K562 (cell line): ENCODE measurements around the gene RNH1. TPM values are rescaled to one million over a fixed set of nuclear protein-coding genes. Genes with fewer than 3 reads are reported as not detected.

Experiments
- CBX2 ChIP-seq: fragments of 200-600 bp; sonication (generic); IDR thresholded peaks from one replicate; pipeline ENCODE4 v1.6.1; 2012; ENCODE audit warnings: mild to moderate bottlenecking, low read length, inconsistent platforms; ENCODE audit not compliant: insufficient read depth, poor library complexity, severe bottlenecking
- CBX3 ChIP-seq, 2 experiments: IDR thresholded peaks; 1 replicate in 1 of 2; 2 replicates in 1 of 2; pipeline ENCODE4 v1.6.1; 2012; ENCODE audit warnings: inconsistent platforms in 2 of 2, low read length in 2 of 2, borderline replicate concordance in 1 of 2, control low read depth in 1 of 2
- CEBPZ ChIP-seq: fragments of 150-350 bp; IDR thresholded peaks from 2 replicates; pipeline ENCODE4 v1.6.1; 2014; ENCODE audit warnings: low read depth, mild to moderate bottlenecking, low read length, borderline replicate concordance
- CXXC5 ChIP-seq: fragments of 250-450 bp; sonication (Bioruptor Pico); IDR thresholded peaks from 2 replicates; pipeline ENCODE4 v1.8.0; 2022; ENCODE audit warnings: inconsistent platforms, mild to moderate bottlenecking, moderate library complexity
- FOXM1 ChIP-seq, 2 experiments: fragments of 450-650 bp in 1 of 2; sonication (generic) in 1 of 2; formaldehyde crosslinking in 1 of 2; IDR thresholded peaks; 2 replicates each; pipeline versions ENCODE4 v1.6.1 to v1.9.0; 2017 to 2022; ENCODE audit warnings: low read depth in 2 of 2, mild to moderate bottlenecking in 2 of 2, missing genetic modification reagents in 1 of 2, moderate library complexity in 1 of 2
- GABPA ChIP-seq: fragments of 200-800 bp; sonication (Bioruptor generic); conservative IDR thresholded peaks from 2 replicates; pipeline ENCODE4 v1.6.1; 2016; ENCODE audit warnings: low read depth, missing genetic modification characterization, missing compliant biosample characterization
- HMGN3 ChIP-seq: IDR thresholded peaks from 2 replicates; pipeline ENCODE4 v1.6.1; 2011; ENCODE audit warnings: borderline replicate concordance, low read depth, mild to moderate bottlenecking, mixed read lengths, low read length; ENCODE audit not compliant: insufficient read length; ENCODE audit errors: extremely low read depth
- KLF6 ChIP-seq: fragments of 250-450 bp; sonication (Bioruptor Pico); IDR thresholded peaks from 2 replicates; pipeline ENCODE4 v1.4.0; 2020; ENCODE audit warnings: mild to moderate bottlenecking, moderate library complexity, borderline replicate concordance
- NCOR1 ChIP-seq: fragments of 450-650 bp; IDR thresholded peaks from 2 replicates; pipeline ENCODE4 v1.6.1; 2016; ENCODE audit warnings: mild to moderate bottlenecking, moderate library complexity
- NFIC ChIP-seq: fragments of 450-650 bp; IDR thresholded peaks from 2 replicates; pipeline ENCODE4 v1.6.1; 2017; ENCODE audit warnings: mild to moderate bottlenecking, inconsistent platforms
- NFIX ChIP-seq: fragments of 250-450 bp; sonication (Bioruptor Pico); IDR thresholded peaks from 2 replicates; pipeline ENCODE4 v1.4.0; 2020; ENCODE audit warnings: low read depth, mild to moderate bottlenecking, moderate library complexity
- RBFOX2 ChIP-seq: fragments of 200-400 bp; formaldehyde crosslinking; IDR thresholded peaks from 2 replicates; pipeline ENCODE4 v1.6.1; 2017; ENCODE audit warnings: low read depth, mild to moderate bottlenecking, low read length, moderate library complexity
- SMAD4 ChIP-seq: fragments of 250-450 bp; sonication (Bioruptor Pico); conservative IDR thresholded peaks from 2 replicates; pipeline ENCODE4 v1.8.0; 2021; ENCODE audit warnings: inconsistent platforms, mild to moderate bottlenecking, moderate library complexity
- SNAPC5 ChIP-seq: fragments of 250-450 bp; sonication (Bioruptor Pico); IDR thresholded peaks from 2 replicates; pipeline ENCODE4 v1.8.0; 2021; ENCODE audit warnings: moderate library complexity, mild to moderate bottlenecking, inconsistent platforms
- TAF1 ChIP-seq: IDR thresholded peaks from 2 replicates; pipeline ENCODE4 v1.6.1; 2011; ENCODE audit warnings: mild to moderate bottlenecking, low read length, moderate library complexity; ENCODE audit not compliant: insufficient read depth, control insufficient read depth, severe bottlenecking; ENCODE audit errors: extremely low read depth
- TEAD1 ChIP-seq, 2 experiments: fragments of 450-650 bp in 1 of 2; sonication (generic) in 1 of 2; formaldehyde crosslinking; IDR thresholded peaks; 2 replicates each; pipeline versions ENCODE4 v1.4.0 to v1.8.0; 2020 to 2022; ENCODE audit warnings: mild to moderate bottlenecking in 2 of 2, missing genetic modification reagents in 1 of 2
- ZBTB1 ChIP-seq: sonication (generic); formaldehyde crosslinking; IDR thresholded peaks from 2 replicates; pipeline ENCODE4 v1.8.1; 2023; ENCODE audit warnings: missing genetic modification reagents, low read depth, mild to moderate bottlenecking, borderline replicate concordance
- ZNF124 ChIP-seq: sonication (generic); formaldehyde crosslinking; IDR thresholded peaks from 2 replicates; pipeline ENCODE4 v1.8.1; 2022; ENCODE audit warnings: missing genetic modification reagents
- ZNF253 ChIP-seq: fragments of 250-450 bp; sonication (Bioruptor Pico); conservative IDR thresholded peaks from 2 replicates; pipeline ENCODE4 v1.6.1; 2021; ENCODE audit warnings: mild to moderate bottlenecking
- ZNF324 ChIP-seq: fragments of 250-450 bp; sonication (Bioruptor Pico); IDR thresholded peaks from 2 replicates; pipeline ENCODE4 v1.4.0; 2020; ENCODE audit warnings: mild to moderate bottlenecking
- ZNF584 ChIP-seq: fragments of 200-800 bp; sonication (Bioruptor generic); IDR thresholded peaks from 2 replicates; pipeline ENCODE4 v1.6.1; 2016; ENCODE audit warnings: low read depth, mild to moderate bottlenecking, missing genetic modification characterization, missing compliant biosample characterization
- polyA plus RNA-seq, 8 experiments: library from polyadenylated mRNA; depleted of rRNA in 4 of 8; stranded (reverse) in 5 of 8; unstranded in 3 of 8; fragments of >200 nt; fragmentation: Nextera tagmentation in 2 of 8; fragmentation: Illumina TruSeq in 1 of 8; extraction: Ambion mirVana in 2 of 8; extraction: Trizol in 1 of 8; gene quantifications; 2 replicates each; pipeline versions ENCODE4 v1.2.1 to v1.2.3, GENCODE V29; 2011 to 2014; ENCODE audit warnings: inconsistent platforms in 1 of 8, missing spikeins in 1 of 8
- total RNA-seq, 7 experiments: library from RNA; depleted of rRNA in 6 of 7; stranded (reverse); fragments of >200 nt in 6 of 7; fragmentation: Illumina TruSeq in 2 of 7; extraction: Trizol in 2 of 7; gene quantifications; 2 replicates each; pipeline versions ENCODE4 v1.2.1 to v1.2.3, GENCODE V29; 2011 to 2021; ENCODE audit warnings: low replicate concordance in 1 of 7

RNH1 gene
- total and polyA plus RNA-seq, 9 of the 15 experiments (the other 6 are each of a cell fraction or from before 2014, with no cell fraction given), result 2.5 to 160 (median 44.3) TPM

GRCh38 chr11:460331-461199 is 46.5 kb downstream of the RNH1 start (continued):
- TF ChIP-seq CXXC5 (CRISPR knock-in tag) (peak; percentile 96), ZBTB1 (CRISPR knock-in tag) (peak; percentile 99), ZNF124 (no peak), TEAD1 (CRISPR knock-in tag; IDR thresholded peaks at IDR 0.05) (peak; percentile 63 to 95; a peak in 3 of 4 replicates), NFIX (no peak), NCOR1 (peak; percentile 89), CBX3 (IDR thresholded peaks at IDR 0.05; ENCODE audit: borderline replicate concordance in 1 of 2, low read length in 2 of 2) (peak in 1 of 2 experiments; percentile 83; a peak in 1 of 3 replicates), FOXM1 (IDR thresholded peaks at IDR 0.05; ENCODE audit: low read depth) (no peak), FOXM1 (CRISPR knock-in tag; IDR thresholded peaks at IDR 0.05; ENCODE audit: low read depth) (no peak), ZNF584 (CRISPR knock-in tag) (peak; percentile 82; the same call in 1 of the 2 replicates), TAF1 (peak; percentile 7), GABPA (tag) (peak; percentile 56), HMGN3 (peak; percentile 95), SMAD4 (peak; percentile 98), NFIC (peak; percentile 90), CEBPZ (no peak), ZNF324 (no peak), CBX2 (no peak), SNAPC5 (CRISPR knock-in tag) (no peak), KLF6 (peak; percentile 8; the same call in 1 of the 2 replicates), ZNF253 (CRISPR knock-in tag) (no peak), RBFOX2 (peak; percentile 63)
